Neutrophil (primary cell): Measurements from ENCODE around the gene METTL16.

ENCODE experiments used
- H3K27ac ChIP-seq: fragments of 200-600 bp; sonication (generic); 2 replicates; pipeline ENCODE4 v1.5.1; 2016; ENCODE audit warnings: mild to moderate bottlenecking, moderate library complexity
- H3K27me3 ChIP-seq: fragments of 200-600 bp; sonication (generic); 2 replicates; pipeline ENCODE4 v1.6.0; 2016; ENCODE audit warnings: mild to moderate bottlenecking
- H3K36me3 ChIP-seq: fragments of 200-600 bp; sonication (generic); 2 replicates; pipeline ENCODE4 v1.5.1; 2017
- H3K4me1 ChIP-seq, 2 experiments: fragments of 200-600 bp in 1 of 2; sonication (generic) in 1 of 2; 1 replicate in 1 of 2; 2 replicates in 1 of 2; pipeline versions ENCODE4 v1.5.1 to v1.6.1; 2013 to 2016; ENCODE audit warnings: low read depth in 1 of 2, low read length in 1 of 2, mild to moderate bottlenecking in 1 of 2, moderate library complexity in 1 of 2; ENCODE audit not compliant: control insufficient read depth in 1 of 2, insufficient read depth in 1 of 2
- H3K4me3 ChIP-seq, 2 experiments: fragments of 200-600 bp in 1 of 2; sonication (generic) in 1 of 2; 1 replicate in 1 of 2; 2 replicates in 1 of 2; pipeline ENCODE4 v1.5.1; 2013 to 2016; ENCODE audit warnings: low read depth in 1 of 2, low read length in 1 of 2, mild to moderate bottlenecking in 1 of 2, moderate library complexity in 1 of 2
- H3K9me3 ChIP-seq: fragments of 200-600 bp; sonication (generic); 2 replicates; pipeline ENCODE4 v1.5.1; 2016
- TF ChIP-seq, protein P1 (sequence below): fragments of 200-600 bp; sonication (generic); IDR thresholded peaks from 2 replicates; pipeline ENCODE4 v1.5.1; 2016; ENCODE audit warnings: antibody characterized with exemption

The METTL16 gene

DNA sequence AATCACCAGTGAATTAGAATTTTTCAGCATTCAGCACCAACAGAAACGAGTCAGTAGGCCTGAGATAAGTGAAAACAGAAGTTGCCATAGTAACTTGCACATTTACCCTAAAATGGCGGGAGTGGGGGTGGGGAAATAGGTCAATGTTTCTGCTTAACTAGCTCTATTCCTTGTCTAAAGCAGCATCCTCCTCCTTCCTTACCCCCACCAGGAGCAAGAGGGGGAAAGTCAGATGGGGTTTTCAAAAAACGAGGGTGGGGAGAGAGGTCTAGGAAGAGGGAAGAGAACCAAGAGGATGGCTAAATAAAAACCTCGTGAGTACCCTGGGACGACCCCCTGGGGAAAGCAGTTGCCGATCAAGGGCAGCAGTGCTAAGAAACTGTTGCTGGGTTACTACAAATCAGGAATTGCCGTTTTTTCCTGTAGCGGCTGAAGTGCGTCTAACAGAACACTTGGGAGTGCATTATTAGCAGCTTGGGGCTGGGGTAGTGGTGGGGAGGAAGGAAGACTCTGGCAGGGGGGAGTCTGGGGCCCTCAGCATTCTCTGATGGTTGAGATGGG is 76.4 kb downstream of the METTL16 start:
- TF ChIP-seq, protein P1, sequence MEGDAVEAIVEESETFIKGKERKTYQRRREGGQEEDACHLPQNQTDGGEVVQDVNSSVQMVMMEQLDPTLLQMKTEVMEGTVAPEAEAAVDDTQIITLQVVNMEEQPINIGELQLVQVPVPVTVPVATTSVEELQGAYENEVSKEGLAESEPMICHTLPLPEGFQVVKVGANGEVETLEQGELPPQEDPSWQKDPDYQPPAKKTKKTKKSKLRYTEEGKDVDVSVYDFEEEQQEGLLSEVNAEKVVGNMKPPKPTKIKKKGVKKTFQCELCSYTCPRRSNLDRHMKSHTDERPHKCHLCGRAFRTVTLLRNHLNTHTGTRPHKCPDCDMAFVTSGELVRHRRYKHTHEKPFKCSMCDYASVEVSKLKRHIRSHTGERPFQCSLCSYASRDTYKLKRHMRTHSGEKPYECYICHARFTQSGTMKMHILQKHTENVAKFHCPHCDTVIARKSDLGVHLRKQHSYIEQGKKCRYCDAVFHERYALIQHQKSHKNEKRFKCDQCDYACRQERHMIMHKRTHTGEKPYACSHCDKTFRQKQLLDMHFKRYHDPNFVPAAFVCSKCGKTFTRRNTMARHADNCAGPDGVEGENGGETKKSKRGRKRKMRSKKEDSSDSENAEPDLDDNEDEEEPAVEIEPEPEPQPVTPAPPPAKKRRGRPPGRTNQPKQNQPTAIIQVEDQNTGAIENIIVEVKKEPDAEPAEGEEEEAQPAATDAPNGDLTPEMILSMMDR: no peak
- H3K4me1 ChIP-seq: peaks cover 4 to 5% of the 10 kb centered on the region in 2 experiments
- peaks cover 29% of the 10 kb centered on the region for H3K36me3 ChIP-seq
- H3K27ac ChIP-seq: no peak overlapping the region
- H3K4me3 ChIP-seq: no peak overlapping the region
- H3K27me3 ChIP-seq: no peaks in the 10 kb centered on the region
- H3K9me3 ChIP-seq: no peaks in the 10 kb centered on the region

DNA sequence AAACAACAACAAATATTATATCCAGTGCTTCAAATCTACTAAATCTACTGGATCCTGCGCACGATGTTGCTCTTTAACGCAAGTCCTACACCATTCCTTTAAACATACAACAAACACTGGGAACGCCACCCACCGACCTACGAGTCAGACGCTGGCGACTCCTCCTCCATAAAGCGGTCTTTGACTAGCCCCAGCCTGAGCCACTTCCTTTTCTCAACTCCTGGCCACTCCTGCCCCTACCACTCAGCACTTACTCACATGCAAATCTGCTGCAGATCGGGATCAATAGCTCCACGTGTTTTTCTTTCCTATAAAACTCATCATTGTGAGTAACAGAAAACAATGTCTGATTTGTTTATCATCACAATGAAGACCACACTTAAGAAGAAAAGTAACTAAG is 78.0 kb downstream of the METTL16 start:
- Histone ChIP-seq H3K27ac (no peak overlapping the region), H3K27me3 (no peaks in the 10 kb centered on the region), H3K4me3 (no peak overlapping the region), H3K9me3 (no peaks in the 10 kb centered on the region), H3K4me1 (no peaks in the 10 kb centered on the region), H3K36me3 (peaks cover 29% of the 10 kb centered on the region)
- TF ChIP-seq, protein P1: no peak

DNA sequence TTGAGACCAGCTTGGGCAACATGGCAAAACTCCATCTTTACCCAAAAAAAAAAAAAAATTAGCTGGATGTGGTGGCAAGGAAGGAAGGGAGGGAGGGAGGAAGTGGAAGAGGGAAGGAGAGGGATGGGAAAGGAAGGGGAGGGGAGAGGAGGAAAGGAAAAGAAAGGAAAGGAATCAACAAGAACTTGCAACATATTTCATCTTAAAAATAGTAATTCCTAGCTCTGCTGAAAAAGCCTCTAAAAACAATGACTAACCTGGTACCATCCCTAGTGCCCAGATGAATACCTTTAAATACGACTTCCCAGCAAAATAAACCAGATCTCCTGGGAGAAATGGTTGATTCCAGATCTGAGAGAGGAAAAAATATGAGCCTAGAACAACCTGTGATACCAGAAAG is 83.8 kb downstream of the METTL16 start:
- H3K27ac ChIP-seq: no peak overlapping the region
- no peaks in the 10 kb centered on the region for H3K4me1 ChIP-seq
- H3K27me3 ChIP-seq: no peaks in the 10 kb centered on the region
- H3K36me3 ChIP-seq: peaks cover under 1% of the 10 kb centered on the region
- H3K4me3 ChIP-seq: no peak overlapping the region
- no peaks in the 10 kb centered on the region for H3K9me3 ChIP-seq
- TF ChIP-seq, protein P1: no peak

DNA sequence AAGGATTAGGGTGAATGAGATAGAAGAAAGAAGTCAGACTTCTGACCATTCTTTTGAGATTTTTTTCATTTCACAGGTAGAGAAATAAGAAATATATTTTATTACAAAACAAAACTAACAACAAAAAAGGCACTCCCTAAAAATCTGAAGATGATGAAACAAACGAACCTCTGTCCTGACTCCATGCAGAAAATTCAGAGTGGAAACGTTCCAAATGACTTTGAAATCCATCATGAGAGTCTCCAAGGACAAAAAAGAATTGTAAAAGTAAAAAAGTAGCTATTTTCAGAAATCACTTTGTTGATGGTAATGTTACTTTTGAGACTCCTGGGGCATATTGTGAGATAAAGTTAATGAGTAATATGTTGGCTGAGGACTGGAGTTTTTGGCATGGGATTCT is 84.5 kb downstream of the METTL16 start:
- H3K36me3 ChIP-seq: no peaks in the 10 kb centered on the region
- TF ChIP-seq, protein P1: no peak
- no peaks in the 10 kb centered on the region for H3K4me1 ChIP-seq
- H3K9me3 ChIP-seq: no peaks in the 10 kb centered on the region
- H3K27ac ChIP-seq: no peak overlapping the region
- H3K27me3 ChIP-seq: no peaks in the 10 kb centered on the region
- H3K4me3 ChIP-seq: no peak overlapping the region

DNA sequence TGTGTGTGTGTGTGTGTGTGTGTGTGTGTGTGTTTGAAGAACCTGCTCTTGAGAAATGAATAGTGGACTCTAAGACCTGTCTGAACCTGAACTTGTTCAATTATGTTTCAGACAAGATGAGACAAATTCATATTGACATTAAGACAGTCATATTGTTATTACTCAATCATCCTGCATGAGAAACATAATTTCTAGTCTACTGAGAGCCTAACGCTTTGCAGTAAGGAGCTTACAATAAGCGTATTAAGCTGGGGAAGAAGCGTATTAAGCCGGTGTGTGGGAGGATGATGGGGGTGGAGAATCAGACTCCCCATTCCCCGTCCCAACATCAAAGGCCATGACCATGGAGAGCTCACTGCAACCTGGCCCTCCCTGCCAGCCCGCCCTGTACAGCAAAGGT is 88.4 kb downstream of the METTL16 start:
- TF ChIP-seq, protein P1: no peak
- peaks cover 17% of the 10 kb centered on the region for H3K36me3 ChIP-seq
- no peak overlapping the region for H3K27ac ChIP-seq

More for the DNA sequence above, 88.4 kb downstream of the METTL16 start:
- Histone ChIP-seq H3K4me1 (no peaks in the 10 kb centered on the region), H3K9me3 (no peaks in the 10 kb centered on the region), H3K4me3 (no peak overlapping the region), H3K27me3 (no peaks in the 10 kb centered on the region)
